ENCODE measurements around the gene SRSF8. TPM values are rescaled to one million over a fixed set of nuclear protein-coding genes. Genes with fewer than 3 reads are reported as not detected.
A peak's percentile ranks its signal among the peaks of the same experiment; 100 is the strongest.

SRSF8 gene
- total RNA-seq, 2 donors from 2014 or later: 59.1 to 76.5 TPM

GRCh38 chr11:95076416-95076815 is 9.7 kb downstream of the SRSF8 start:
- ATAC-seq (no peak), DNase-seq (no peak)
- H3K27ac Mint-ChIP-seq: peak overlapping the region; percentile 43
- H3K27me3 Mint-ChIP-seq: peaks cover 10% of the 10 kb centered on the region
- no peaks in the 10 kb centered on the region for H3K9me3 ChIP-seq (ENCODE audit: control insufficient read depth, low read length, poor library complexity, severe bottlenecking)
- no peaks in the 10 kb centered on the region for H3K36me3 Mint-ChIP-seq (ENCODE audit: low read depth)
- H3K4me3 Mint-ChIP-seq: no peak overlapping the region
- peaks cover 16% of the 10 kb centered on the region for H3K4me1 Mint-ChIP-seq

GRCh38 chr11:95076981-95077380 is 10.3 kb downstream of the SRSF8 start:
- H3K36me3 Mint-ChIP-seq (ENCODE audit: low read depth): no peaks in the 10 kb centered on the region
- DNase-seq (no peak), ATAC-seq (no peak)
- H3K27me3 Mint-ChIP-seq: peaks cover 10% of the 10 kb centered on the region
- peak overlapping the region; percentile 43 for H3K27ac Mint-ChIP-seq
- no peak overlapping the region for H3K4me3 Mint-ChIP-seq
- no peaks in the 10 kb centered on the region for H3K9me3 ChIP-seq (ENCODE audit: control insufficient read depth, low read length, poor library complexity, severe bottlenecking)
- H3K4me1 Mint-ChIP-seq: peaks cover 14% of the 10 kb centered on the region

- Mint-ChIP-seq H3K4me1 (peaks cover 9% of the 10 kb centered on the region), H3K27ac (peak overlapping the region; percentile 24), H3K27me3 (peaks cover 10% of the 10 kb centered on the region), H3K36me3 (ENCODE audit: low read depth) (no peaks in the 10 kb centered on the region), H3K4me3 (no peak overlapping the region)
- no peak for DNase-seq
- ATAC-seq: no peak
- H3K9me3 ChIP-seq (ENCODE audit: control insufficient read depth, low read length, poor library complexity, severe bottlenecking): no peaks in the 10 kb centered on the region
Measured at GRCh38 chr11:95078526-95078925, 11.8 kb downstream of the SRSF8 start.

- Mint-ChIP-seq H3K4me3 (no peak overlapping the region), H3K27ac (no peak overlapping the region), H3K36me3 (ENCODE audit: low read depth) (no peaks in the 10 kb centered on the region), H3K27me3 (peaks cover 10% of the 10 kb centered on the region), H3K4me1 (peaks cover 6% of the 10 kb centered on the region)
- DNase-seq (no peak), ATAC-seq (no peak)
- H3K9me3 ChIP-seq (ENCODE audit: control insufficient read depth, low read length, poor library complexity, severe bottlenecking): no peaks in the 10 kb centered on the region
Measured at GRCh38 chr11:95081010-95081409, 14.3 kb downstream of the SRSF8 start.

GRCh38 chr11:95081412-95081811 is 14.7 kb downstream of the SRSF8 start:
- no peak overlapping the region for H3K27ac Mint-ChIP-seq
- peaks cover 7% of the 10 kb centered on the region for H3K4me1 Mint-ChIP-seq
- ATAC-seq (no peak), DNase-seq (no peak)
- peaks cover 10% of the 10 kb centered on the region for H3K27me3 Mint-ChIP-seq
- no peaks in the 10 kb centered on the region for H3K9me3 ChIP-seq (ENCODE audit: control insufficient read depth, low read length, poor library complexity, severe bottlenecking)
- H3K36me3 Mint-ChIP-seq (ENCODE audit: low read depth): no peaks in the 10 kb centered on the region
- H3K4me3 Mint-ChIP-seq: no peak overlapping the region

- Mint-ChIP-seq H3K27me3 (peaks cover 10% of the 10 kb centered on the region), H3K4me3 (no peak overlapping the region), H3K27ac (no peak overlapping the region), H3K4me1 (peaks cover 4% of the 10 kb centered on the region), H3K36me3 (ENCODE audit: low read depth) (no peaks in the 10 kb centered on the region)
- no peak for ATAC-seq
- H3K9me3 ChIP-seq (ENCODE audit: control insufficient read depth, low read length, poor library complexity, severe bottlenecking): no peaks in the 10 kb centered on the region
- DNase-seq: no peak
Measured at GRCh38 chr11:95082576-95083001, 15.9 kb downstream of the SRSF8 start.

GRCh38 chr11:95084509-95084908 is 17.8 kb downstream of the SRSF8 start:
- Mint-ChIP-seq H3K36me3 (ENCODE audit: low read depth) (no peaks in the 10 kb centered on the region), H3K27ac (no peak overlapping the region), H3K4me1 (peaks cover 14% of the 10 kb centered on the region), H3K4me3 (no peak overlapping the region), H3K27me3 (no peaks in the 10 kb centered on the region)
- DNase-seq (no peak), ATAC-seq (no peak)
- H3K9me3 ChIP-seq (ENCODE audit: control insufficient read depth, low read length, poor library complexity, severe bottlenecking): no peaks in the 10 kb centered on the region

GRCh38 chr11:95085117-95085816 is 18.5 kb downstream of the SRSF8 start:
- H3K27me3 Mint-ChIP-seq: no peaks in the 10 kb centered on the region
- no peaks in the 10 kb centered on the region for H3K36me3 Mint-ChIP-seq (ENCODE audit: low read depth)
- DNase-seq (no peak), ATAC-seq (no peak)
- peak overlapping the region; percentile 27 for H3K27ac Mint-ChIP-seq
- H3K4me1 Mint-ChIP-seq: peaks cover 15% of the 10 kb centered on the region
- H3K9me3 ChIP-seq (ENCODE audit: control insufficient read depth, low read length, poor library complexity, severe bottlenecking): no peaks in the 10 kb centered on the region
- H3K4me3 Mint-ChIP-seq: no peak overlapping the region

- no peak overlapping the region for H3K4me3 Mint-ChIP-seq
- ATAC-seq: no peak
- H3K27me3 Mint-ChIP-seq: no peaks in the 10 kb centered on the region
- no peaks in the 10 kb centered on the region for H3K9me3 ChIP-seq (ENCODE audit: control insufficient read depth, low read length, poor library complexity, severe bottlenecking)
- no peaks in the 10 kb centered on the region for H3K36me3 Mint-ChIP-seq (ENCODE audit: low read depth)
- peaks cover 22% of the 10 kb centered on the region for H3K4me1 Mint-ChIP-seq
- peak overlapping the region; percentile 27 for H3K27ac Mint-ChIP-seq
- no peak for DNase-seq
Measured at GRCh38 chr11:95086151-95086550, 19.4 kb downstream of the SRSF8 start.

GRCh38 chr11:95086836-95087570 is 20.3 kb downstream of the SRSF8 start:
- DNase-seq (no peak), ATAC-seq (no peak)
- Mint-ChIP-seq H3K27ac (no peak overlapping the region), H3K27me3 (no peaks in the 10 kb centered on the region), H3K4me1 (peaks cover 31% of the 10 kb centered on the region), H3K4me3 (no peak overlapping the region), H3K36me3 (ENCODE audit: low read depth) (no peaks in the 10 kb centered on the region)
- H3K9me3 ChIP-seq (ENCODE audit: control insufficient read depth, low read length, poor library complexity, severe bottlenecking): no peaks in the 10 kb centered on the region

- DNase-seq (no peak), ATAC-seq (peak; percentile 67)
- Mint-ChIP-seq H3K4me3 (peak overlapping the region; percentile 95), H3K27me3 (no peaks in the 10 kb centered on the region), H3K27ac (peak overlapping the region; percentile 96), H3K36me3 (ENCODE audit: low read depth) (peaks cover 6% of the 10 kb centered on the region), H3K4me1 (peaks cover 44% of the 10 kb centered on the region)
- no peaks in the 10 kb centered on the region for H3K9me3 ChIP-seq (ENCODE audit: control insufficient read depth, low read length, poor library complexity, severe bottlenecking)
Measured at GRCh38 chr11:95088946-95089619, 22.4 kb downstream of the SRSF8 start.

- Mint-ChIP-seq H3K27ac (peak within 1 kb of the TSS; percentile 96), H3K36me3 (ENCODE audit: low read depth) (peaks cover 6% of the 10 kb centered on the region), H3K4me1 (peaks cover 50% of the 10 kb centered on the region), H3K27me3 (no peaks in the 10 kb centered on the region), H3K4me3 (peak within 1 kb of the TSS; percentile 95)
- no peaks in the 10 kb centered on the region for H3K9me3 ChIP-seq (ENCODE audit: control insufficient read depth, low read length, poor library complexity, severe bottlenecking)
- ATAC-seq (peak; percentile 95), DNase-seq (peak; percentile 78 to 81 (median 81))
Measured at GRCh38 chr11:95089620-95090542, 23.2 kb downstream of the SRSF8 start, which contains the start of gene ENDOD1. Gene ENDOD1 (plus strand): TSS chr11:95089846. CDS start chr11:95089928, 82 bp downstream.

All from T-helper 17 cell (primary cell).